ENCODE measurements around the gene FAM131A.

- no peak for TF ChIP-seq POLR2A (IDR thresholded peaks at IDR 0.05; ENCODE audit: low read depth, low read length)
- no peak for TF ChIP-seq TAF1 (IDR thresholded peaks at IDR 0.05; ENCODE audit: low read depth, low read length)
- no peak for TF ChIP-seq POLR2AphosphoS5 (IDR thresholded peaks at IDR 0.05; ENCODE audit: low read depth, low read length)
- TF ChIP-seq POU2F2 (IDR thresholded peaks at IDR 0.05; ENCODE audit: low read depth, low read length), result no peak
- no peak for TF ChIP-seq PAX5 (IDR thresholded peaks at IDR 0.05; ENCODE audit: insufficient read depth, low read length, severe bottlenecking)
These were observed 13.7 kb upstream of the FAM131A start for GRCh38 chr3:184323696-184324095.

All from GM12891 (cell line).